HG02884 (cell line): ENCODE measurements around the gene ADRA2B.

Source experiments
- ATAC-seq: cut with Tn5 transposase; IDR thresholded peaks from one replicate; pipeline ENCODE4 v1.9.1; 2021; ENCODE audit warnings: mild to moderate bottlenecking, moderate library complexity; ENCODE audit not compliant: unreplicated experiment

ADRA2B gene

GRCh38 chr2:96106991-96107707 is 9.2 kb downstream of the ADRA2B start:
- ATAC-seq, result no peak

- no peak for ATAC-seq
Observed at GRCh38 chr2:96105994-96106715, 10.2 kb downstream of the ADRA2B start.

- no peak for ATAC-seq
Observed at GRCh38 chr2:96105152-96105915, 11.0 kb downstream of the ADRA2B start.

- no peak for ATAC-seq
Observed at GRCh38 chr2:96104487-96104861, 11.9 kb downstream of the ADRA2B start.

- ATAC-seq, result no peak
Observed at GRCh38 chr2:96103761-96104486, 12.4 kb downstream of the ADRA2B start.

- no peak for ATAC-seq
Observed at GRCh38 chr2:96103187-96103601, 13.2 kb downstream of the ADRA2B start.

GRCh38 chr2:96102596-96103186 is 13.7 kb downstream of the ADRA2B start:
- ATAC-seq, result no peak

GRCh38 chr2:96100893-96101304 is 15.5 kb downstream of the ADRA2B start:
- ATAC-seq, result no peak

- no peak for ATAC-seq
Observed at GRCh38 chr2:96099861-96100798, 16.2 kb downstream of the ADRA2B start.

- no peak for ATAC-seq
Observed at GRCh38 chr2:96098900-96099590, 17.3 kb downstream of the ADRA2B start.

- ATAC-seq, result no peak
Observed at GRCh38 chr2:96097951-96098823, 18.2 kb downstream of the ADRA2B start.

GRCh38 chr2:96097441-96097840 is 18.9 kb downstream of the ADRA2B start:
- ATAC-seq, result no peak

- ATAC-seq, result no peak
Observed at GRCh38 chr2:96095116-96095636, 21.2 kb downstream of the ADRA2B start.

- ATAC-seq, result no peak
Observed at GRCh38 chr2:96093528-96093927, 22.8 kb downstream of the ADRA2B start.

GRCh38 chr2:96092951-96093350 is 23.4 kb downstream of the ADRA2B start:
- no peak for ATAC-seq

- no peak for ATAC-seq
Observed at GRCh38 chr2:96092573-96092877, 23.8 kb downstream of the ADRA2B start.

GRCh38 chr2:96091711-96092572 is 24.4 kb downstream of the ADRA2B start:
- ATAC-seq, result no peak
